OCI-LY7 (cell line): ENCODE results near the gene OR52N4.

ENCODE experiments used
- EZH2phosphoT487 ChIP-seq: fragments of 200-600 bp; sonication (generic); IDR thresholded peaks from 2 replicates; pipeline ENCODE4 v1.6.1; 2018; ENCODE audit warnings: low read depth, borderline replicate concordance, mild to moderate bottlenecking, mixed run types, antibody characterized with exemption, low read length, moderate library complexity, mixed read lengths
- TF ChIP-seq, protein P1 (sequence below): fragments of 200-600 bp; sonication (generic); conservative IDR thresholded peaks from 2 replicates; pipeline ENCODE4 v1.5.1; 2014; ENCODE audit warnings: mild to moderate bottlenecking, antibody characterized with exemption, low read length, moderate library complexity, mixed read lengths

DNA sequence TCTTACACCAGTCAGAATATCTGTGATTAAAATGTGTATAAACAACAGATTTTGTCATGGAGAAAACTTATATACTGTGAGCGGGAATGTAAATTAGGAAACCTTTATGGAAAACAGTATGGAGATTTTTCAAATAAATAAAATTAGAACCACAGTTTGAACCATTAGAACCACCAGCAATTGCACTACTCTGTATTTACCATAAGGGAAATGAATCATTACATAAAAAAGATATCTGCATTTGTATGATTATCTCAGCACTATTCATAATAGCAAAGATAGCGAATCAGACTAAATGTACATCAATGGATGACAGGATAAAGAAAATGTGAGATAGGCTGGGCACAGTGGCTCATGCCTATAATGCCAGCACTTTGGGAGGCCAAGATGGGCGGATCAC lies 7.4 kb upstream of the OR52N4 start:
- TF ChIP-seq, protein P1, sequence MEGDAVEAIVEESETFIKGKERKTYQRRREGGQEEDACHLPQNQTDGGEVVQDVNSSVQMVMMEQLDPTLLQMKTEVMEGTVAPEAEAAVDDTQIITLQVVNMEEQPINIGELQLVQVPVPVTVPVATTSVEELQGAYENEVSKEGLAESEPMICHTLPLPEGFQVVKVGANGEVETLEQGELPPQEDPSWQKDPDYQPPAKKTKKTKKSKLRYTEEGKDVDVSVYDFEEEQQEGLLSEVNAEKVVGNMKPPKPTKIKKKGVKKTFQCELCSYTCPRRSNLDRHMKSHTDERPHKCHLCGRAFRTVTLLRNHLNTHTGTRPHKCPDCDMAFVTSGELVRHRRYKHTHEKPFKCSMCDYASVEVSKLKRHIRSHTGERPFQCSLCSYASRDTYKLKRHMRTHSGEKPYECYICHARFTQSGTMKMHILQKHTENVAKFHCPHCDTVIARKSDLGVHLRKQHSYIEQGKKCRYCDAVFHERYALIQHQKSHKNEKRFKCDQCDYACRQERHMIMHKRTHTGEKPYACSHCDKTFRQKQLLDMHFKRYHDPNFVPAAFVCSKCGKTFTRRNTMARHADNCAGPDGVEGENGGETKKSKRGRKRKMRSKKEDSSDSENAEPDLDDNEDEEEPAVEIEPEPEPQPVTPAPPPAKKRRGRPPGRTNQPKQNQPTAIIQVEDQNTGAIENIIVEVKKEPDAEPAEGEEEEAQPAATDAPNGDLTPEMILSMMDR = no peak
- no peak for TF ChIP-seq EZH2phosphoT487
